Fibroblast of mammary gland (primary cell): ENCODE results near the gene UTRN.

Experiments
- DNase-seq: peaks from one replicate; pipeline ENCODE4 v3.0.0-alpha.2; 2010; ENCODE audit warnings: low read depth
- H3K4me3 ChIP-seq: 2 replicates; pipeline ENCODE4 v1.5.1; 2011; ENCODE audit warnings: low read depth, mild to moderate bottlenecking, low read length, moderate library complexity; ENCODE audit not compliant: control insufficient read depth
- CTCF ChIP-seq: conservative IDR thresholded peaks from 2 replicates; pipeline ENCODE4 v1.5.1; 2011; ENCODE audit warnings: low read depth, low read length, inconsistent platforms; ENCODE audit not compliant: control insufficient read depth, insufficient read depth

UTRN gene

GRCh38 chr6:144334150-144334708 is 49.1 kb downstream of the UTRN start:
- H3K4me3 ChIP-seq: no peak overlapping the region
- DNase-seq: no peak
- TF ChIP-seq CTCF: no peak
